ENCODE data around the gene HSPA5. TPM values are rescaled to one million over a fixed set of nuclear protein-coding genes. Genes with fewer than 3 reads are reported as not detected.

Gene HSPA5
- total RNA-seq, 2 experiments from 2014 or later: 161 to 163 TPM

- no peak for TF ChIP-seq CTCF (IDR thresholded peaks at IDR 0.05)
- H3K9me3 Mint-ChIP-seq: no peaks in the 10 kb centered on the region
- CTCF ChIA-PET: interaction anchor here (0.9 to 1.9 kb wide), 4 partner anchors 10 to 52 kb away, joined by 3 to 6 read pairs (median 3); partner anchors contain the start of genes HSPA5 and RABEPK
- peak overlapping the region; percentile 98 for H3K4me3 Mint-ChIP-seq
- intact Hi-C loops (cut with micrococcal nuclease): no loop called here
- DNase-seq (peak; percentile 51), ATAC-seq (peak; percentile 4)
- H3K4me1 Mint-ChIP-seq (ENCODE audit: low read depth): peaks cover 57% of the 10 kb centered on the region
- peak overlapping the region; percentile 98 for H3K27ac Mint-ChIP-seq
- peaks cover 6% of the 10 kb centered on the region for H3K36me3 Mint-ChIP-seq (ENCODE audit: low read depth)
- POLR2A ChIA-PET: interaction anchor here (1.0 to 2.3 kb wide), 7 partner anchors 9 to 329 kb away, joined by 3 to 18 read pairs (median 5); partner anchors contain the start of genes ARPC5L, HSPA5, RABEPK and RPL35
- H3K27me3 Mint-ChIP-seq: no peaks in the 10 kb centered on the region
These were observed 50.8 kb downstream of the HSPA5 start for GRCh38 chr9:125190361-125190801.

- intact Hi-C loops (cut with micrococcal nuclease): no loop called here
- ChIA-PET POLR2A (interaction anchor here (1.0 to 2.3 kb wide), 10 partner anchors 9 to 328 kb away, joined by 3 to 18 read pairs (median 5); partner anchors contain the start of genes ARPC5L, HSPA5, RABEPK and RPL35), CTCF (interaction anchor here (0.9 to 1.9 kb wide), 5 partner anchors 10 to 53 kb away, joined by 3 to 6 read pairs (median 3); partner anchors contain the start of genes HSPA5, RABEPK and SCAI)
- no peaks in the 10 kb centered on the region for H3K9me3 Mint-ChIP-seq
- peak; percentile 96 for ATAC-seq
- H3K4me1 Mint-ChIP-seq (ENCODE audit: low read depth): peaks cover 54% of the 10 kb centered on the region
- H3K27ac Mint-ChIP-seq: peak within 1 kb of the TSS; percentile 98
- TF ChIP-seq CTCF (IDR thresholded peaks at IDR 0.05): peak; percentile 75
- H3K27me3 Mint-ChIP-seq: no peaks in the 10 kb centered on the region
- H3K36me3 Mint-ChIP-seq (ENCODE audit: low read depth): peaks cover 9% of the 10 kb centered on the region
- DNase-seq: peak; percentile 99
- H3K4me3 Mint-ChIP-seq: peak within 1 kb of the TSS; percentile 98
These were observed 51.5 kb downstream of the HSPA5 start, which contains the start of gene PPP6C for GRCh38 chr9:125189361-125190289. PPP6C (minus strand) TSS chr9:125189803; CDS start chr9:125189718, 85 bp downstream.

- POLR2A ChIA-PET: interaction anchor here (1.2 to 1.9 kb wide), 4 partner anchors 10 to 97 kb away, joined by 3 to 6 read pairs (median 5); no protein-coding TSS in a partner anchor
- H3K4me1 Mint-ChIP-seq (ENCODE audit: low read depth): peaks cover 47% of the 10 kb centered on the region
- H3K36me3 Mint-ChIP-seq (ENCODE audit: low read depth): peaks cover 9% of the 10 kb centered on the region
- no peaks in the 10 kb centered on the region for H3K9me3 Mint-ChIP-seq
- intact Hi-C loops (cut with micrococcal nuclease): no loop called here
- H3K27ac Mint-ChIP-seq: peak overlapping the region; percentile 98
- H3K27me3 Mint-ChIP-seq: no peaks in the 10 kb centered on the region
- CTCF ChIA-PET: interaction anchor here (1.0 kb wide), 1 partner anchor 46 kb away, joined by 3 read pairs; the partner anchor contains the start of gene SCAI
- no peak for ATAC-seq
- peak overlapping the region; percentile 98 for H3K4me3 Mint-ChIP-seq
- no peak for TF ChIP-seq CTCF (IDR thresholded peaks at IDR 0.05)
- peak; percentile 60 for DNase-seq
These were observed 52.2 kb downstream of the HSPA5 start for GRCh38 chr9:125189011-125189360.

Other genes starting within 250 kb of the HSPA5 start
- 10 to 100 TPM in 1 of 2 experiments, 1 to 10 TPM in 1; 9.6 to 10.8 TPM for gene SCAI, start 97.8 kb downstream of the HSPA5 start, total RNA-seq
- 10 to 100 TPM; 43.1 to 44.8 TPM for gene PPP6C, start 51.5 kb downstream of the HSPA5 start, total RNA-seq
- gene RABEPK, start 40.8 kb downstream of the HSPA5 start, total RNA-seq: 10 to 100 TPM; 30.0 to 30.4 TPM
- gene GAPVD1, start 20.5 kb upstream of the HSPA5 start, total RNA-seq: 10 to 100 TPM; 49.7 to 49.8 TPM